Kidney glomerular epithelial cell (primary cell): ENCODE results near the gene ITSN1.

Experiments used
- DNase-seq: peaks from one replicate; lab custom pipeline; 2025; lab: John Stamatoyannopoulos, UW

The ITSN1 gene

GRCh38 chr21:33729641-33730040, 87.3 kb downstream of the ITSN1 start:
- DNase-seq: no peak

GRCh38 chr21:33731447-33731846, 89.1 kb downstream of the ITSN1 start:
- DNase-seq: no peak

- DNase-seq: no peak
Observed at GRCh38 chr21:33732038-33732437, 89.7 kb downstream of the ITSN1 start.

- no peak for DNase-seq
Observed at GRCh38 chr21:33733601-33734000, 91.3 kb downstream of the ITSN1 start.

GRCh38 chr21:33734291-33734690, 92.0 kb downstream of the ITSN1 start:
- no peak for DNase-seq

- no peak for DNase-seq
Observed at GRCh38 chr21:33734818-33735217, 92.5 kb downstream of the ITSN1 start.

- DNase-seq: no peak
Observed at GRCh38 chr21:33736569-33736968, 94.3 kb downstream of the ITSN1 start.

- no peak for DNase-seq
Observed at GRCh38 chr21:33739701-33740100, 97.4 kb downstream of the ITSN1 start.

GRCh38 chr21:33747420-33747819, 105.1 kb downstream of the ITSN1 start:
- no peak for DNase-seq

- no peak for DNase-seq
Observed at GRCh38 chr21:33748903-33749302, 106.6 kb downstream of the ITSN1 start.

- no peak for DNase-seq
Observed at GRCh38 chr21:33750017-33750416, 107.7 kb downstream of the ITSN1 start.

GRCh38 chr21:33751120-33751519, 108.8 kb downstream of the ITSN1 start:
- no peak for DNase-seq

- DNase-seq: no peak
Observed at GRCh38 chr21:33751533-33751932, 109.2 kb downstream of the ITSN1 start.

- no peak for DNase-seq
Observed at GRCh38 chr21:33752260-33752659, 110.0 kb downstream of the ITSN1 start.

GRCh38 chr21:33753886-33754285, 111.6 kb downstream of the ITSN1 start:
- no peak for DNase-seq

GRCh38 chr21:33754481-33754880, 112.2 kb downstream of the ITSN1 start:
- no peak for DNase-seq

- no peak for DNase-seq
Observed at GRCh38 chr21:33755354-33755753, 113.1 kb downstream of the ITSN1 start.

GRCh38 chr21:33760641-33761440, 118.5 kb downstream of the ITSN1 start:
- peak; percentile 57 for DNase-seq

GRCh38 chr21:33761441-33762036, 119.2 kb downstream of the ITSN1 start:
- DNase-seq: peak; percentile 92

- DNase-seq: peak; percentile 84
Observed at GRCh38 chr21:33762803-33763581, 120.7 kb downstream of the ITSN1 start.

- no peak for DNase-seq
Observed at GRCh38 chr21:33763582-33763899, 121.2 kb downstream of the ITSN1 start.

GRCh38 chr21:33767236-33767635, 124.9 kb downstream of the ITSN1 start:
- peak; percentile 97 for DNase-seq

- no peak for DNase-seq
Observed at GRCh38 chr21:33767960-33768359, 125.7 kb downstream of the ITSN1 start.
